ENCODE data around the gene DCPS.

DNA sequence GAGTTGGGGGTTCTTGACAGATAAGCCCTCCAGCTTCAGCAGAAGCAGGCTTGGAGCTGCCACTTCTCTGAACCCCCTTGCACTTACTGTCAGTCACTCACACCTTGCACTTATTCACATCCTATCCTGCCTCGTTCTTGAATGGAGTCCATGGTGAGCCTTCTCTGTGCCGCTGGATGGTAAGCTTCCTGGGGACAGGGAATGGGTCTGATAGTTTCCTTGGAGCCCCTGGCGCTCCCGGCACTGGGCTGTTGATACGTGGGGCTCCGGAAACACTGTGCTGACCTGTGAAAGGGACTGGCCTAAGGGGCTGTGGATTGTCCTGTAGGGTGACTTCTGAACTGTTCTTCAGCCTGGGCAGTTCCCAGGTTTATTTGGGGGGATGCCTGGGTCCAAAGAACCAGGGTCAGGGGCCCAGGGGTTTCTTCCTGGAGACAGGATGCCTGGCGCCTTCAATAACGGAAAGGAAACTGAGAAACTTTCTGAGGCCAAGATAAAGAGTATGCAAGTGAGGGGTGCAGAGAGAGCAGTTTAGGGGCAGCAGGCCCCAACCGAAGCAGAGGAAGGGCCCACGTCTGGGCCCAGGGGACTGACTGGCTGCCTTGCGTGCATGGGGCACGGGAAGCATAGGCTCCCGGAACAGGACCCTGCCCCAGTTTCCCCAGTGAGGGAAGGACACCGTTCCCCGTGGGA is 50.9 kb downstream of the DCPS start:
- TF ChIP-seq, protein P1, sequence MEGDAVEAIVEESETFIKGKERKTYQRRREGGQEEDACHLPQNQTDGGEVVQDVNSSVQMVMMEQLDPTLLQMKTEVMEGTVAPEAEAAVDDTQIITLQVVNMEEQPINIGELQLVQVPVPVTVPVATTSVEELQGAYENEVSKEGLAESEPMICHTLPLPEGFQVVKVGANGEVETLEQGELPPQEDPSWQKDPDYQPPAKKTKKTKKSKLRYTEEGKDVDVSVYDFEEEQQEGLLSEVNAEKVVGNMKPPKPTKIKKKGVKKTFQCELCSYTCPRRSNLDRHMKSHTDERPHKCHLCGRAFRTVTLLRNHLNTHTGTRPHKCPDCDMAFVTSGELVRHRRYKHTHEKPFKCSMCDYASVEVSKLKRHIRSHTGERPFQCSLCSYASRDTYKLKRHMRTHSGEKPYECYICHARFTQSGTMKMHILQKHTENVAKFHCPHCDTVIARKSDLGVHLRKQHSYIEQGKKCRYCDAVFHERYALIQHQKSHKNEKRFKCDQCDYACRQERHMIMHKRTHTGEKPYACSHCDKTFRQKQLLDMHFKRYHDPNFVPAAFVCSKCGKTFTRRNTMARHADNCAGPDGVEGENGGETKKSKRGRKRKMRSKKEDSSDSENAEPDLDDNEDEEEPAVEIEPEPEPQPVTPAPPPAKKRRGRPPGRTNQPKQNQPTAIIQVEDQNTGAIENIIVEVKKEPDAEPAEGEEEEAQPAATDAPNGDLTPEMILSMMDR (IDR thresholded peaks at IDR 0.05): no peak
- TF ChIP-seq POLR2A (IDR thresholded peaks at IDR 0.05): no peak
